Measurements from ENCODE around the gene JPH2. TPM values are rescaled to one million over a fixed set of nuclear protein-coding genes. Genes with fewer than 3 reads are reported as not detected.
"Not testable (repeated sequence)": the region's sequence is repeated elsewhere in the genome, so short reads cannot be mapped to it uniquely, and the experiment has no call there.

Gene JPH2
- total RNA-seq = 1.5 TPM

DNA sequence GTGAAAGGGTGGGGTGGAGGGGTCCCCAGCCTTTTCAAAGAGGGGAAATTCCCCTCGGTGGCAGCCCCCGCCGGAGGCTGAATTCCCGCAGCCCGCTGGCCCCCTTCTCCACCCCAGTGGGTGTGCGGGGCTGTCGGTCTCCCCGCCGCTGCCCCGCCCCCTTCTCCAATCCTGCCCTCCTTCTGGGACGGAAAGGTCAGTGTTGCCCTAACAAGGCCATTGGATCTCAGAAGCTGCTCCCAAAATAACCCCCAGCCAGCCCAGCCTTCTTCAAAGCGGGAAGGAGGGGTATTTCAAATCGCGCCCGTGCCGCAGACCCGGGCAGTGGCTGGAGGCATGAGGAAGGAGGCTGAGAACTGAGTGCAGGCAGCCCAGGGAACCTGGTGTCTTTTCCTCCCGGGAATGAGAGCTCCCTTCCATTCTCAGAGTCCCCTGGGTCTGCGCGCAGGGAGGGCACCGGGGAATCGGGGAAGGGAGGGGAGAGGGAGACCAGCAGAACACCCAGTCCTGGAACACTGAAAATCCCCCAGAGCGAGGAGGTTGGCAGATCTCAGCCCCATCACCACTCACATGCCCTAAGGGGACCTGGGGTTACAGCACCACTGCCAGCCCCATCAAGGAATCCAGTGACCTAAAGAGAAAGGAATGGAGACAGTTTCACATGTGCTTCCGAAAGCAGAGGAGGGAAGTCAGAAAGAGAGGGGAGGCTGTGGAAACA, at the start of gene JPH2:
Gene JPH2, minus strand, starts transcription at position 135 of the 718 bp plus-strand sequence. CDS start 483 bp downstream, outside the sequence.
- no peak for DNase-seq (ENCODE audit: low spot score)
- intact Hi-C loops (cut with DNase I) = loop anchor here (10.0 kb wide), 1 partner anchor 72 kb away; no protein-coding TSS in a partner anchor

DNA sequence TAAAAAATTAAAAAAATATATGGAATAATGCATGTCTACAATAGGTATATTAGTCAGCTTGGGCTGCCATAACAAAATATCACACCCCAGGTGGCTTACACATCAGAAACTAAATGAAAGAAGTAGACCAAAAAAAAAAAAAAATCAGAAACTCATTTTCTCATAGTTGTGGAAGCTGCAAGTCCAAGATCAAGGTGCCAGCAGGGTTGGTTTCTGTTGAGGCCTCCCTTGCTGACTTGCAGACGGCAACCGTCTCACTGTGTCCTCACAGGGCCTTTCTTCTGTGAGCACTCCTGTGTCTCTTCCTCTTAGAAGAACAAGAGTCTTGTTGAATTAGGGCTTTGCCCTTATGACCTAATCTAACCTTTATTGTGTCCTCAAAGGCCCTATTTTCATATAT, 48.7 kb upstream of the JPH2 start:
- intact Hi-C loops (cut with DNase I) = no loop called here
- ATAC-seq = no peak
- no peak for DNase-seq (ENCODE audit: low spot score)

More for the DNA sequence above, at the start of gene JPH2:
- peak; percentile 63 for ATAC-seq

DNA sequence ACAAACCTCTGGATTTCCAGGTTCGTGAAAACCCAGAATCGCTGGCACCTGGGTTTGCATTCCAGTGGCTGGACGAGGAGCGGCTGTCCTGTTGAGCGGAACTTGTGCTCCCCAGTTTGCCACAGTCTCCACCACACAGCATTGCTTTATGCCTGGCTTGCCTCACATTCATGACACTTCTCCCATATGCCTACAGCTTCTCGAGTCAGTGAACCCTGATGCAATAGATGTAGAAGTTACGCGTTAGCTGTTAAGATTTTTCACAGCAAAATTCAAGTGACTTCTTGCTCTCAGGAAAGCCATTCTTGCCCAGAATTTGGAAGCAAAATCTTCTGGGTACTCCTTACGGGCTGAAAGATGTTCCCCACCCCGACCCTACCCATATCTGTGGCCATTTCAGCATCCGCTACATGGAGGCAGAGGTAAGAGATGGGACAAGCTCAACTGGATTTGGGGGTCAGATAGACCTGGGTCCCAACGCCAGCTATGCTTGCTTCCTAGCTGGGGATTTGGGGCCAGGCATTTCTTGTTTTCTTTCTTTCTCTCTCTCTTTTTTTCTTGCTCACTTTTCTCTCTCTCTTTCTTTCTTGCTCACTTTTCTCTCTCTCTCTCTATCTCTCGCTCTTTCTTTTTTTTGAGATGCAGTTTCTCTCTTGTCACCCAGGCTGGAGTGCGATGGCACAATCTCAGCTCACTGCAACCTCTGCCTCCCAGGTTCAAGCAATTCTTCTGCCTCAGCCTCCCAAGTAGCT, 47.8 kb upstream of the JPH2 start:
- ATAC-seq = no peak
- DNase-seq (ENCODE audit: low spot score) = no peak
- intact Hi-C loops (cut with DNase I) = no loop called here

GRCh38 chr20:44233436-44234016, 46.5 kb upstream of the JPH2 start:
- ATAC-seq = no peak
- intact Hi-C loops (cut with DNase I) = no loop called here
- DNase-seq (ENCODE audit: low spot score) = no peak

DNA sequence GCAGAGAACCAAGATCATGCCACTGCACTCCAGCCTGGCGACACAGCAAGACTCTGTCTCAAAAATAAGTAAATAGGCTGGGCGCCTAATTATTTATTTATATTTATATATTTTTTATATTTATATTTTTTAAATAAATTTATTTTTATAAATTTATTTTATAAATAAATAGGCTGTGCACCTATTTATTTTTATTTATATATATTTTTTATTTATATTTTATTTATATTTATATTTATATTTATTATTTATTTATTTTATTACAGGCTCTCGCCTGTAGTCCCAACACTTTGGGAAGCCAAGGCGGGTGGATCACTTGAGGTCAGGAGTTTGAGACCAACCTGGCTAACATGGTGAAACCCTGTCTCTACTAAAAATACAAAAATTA, 45.5 kb upstream of the JPH2 start:
- intact Hi-C loops (cut with DNase I); ATAC-seq: not testable (repeated sequence)

DNA sequence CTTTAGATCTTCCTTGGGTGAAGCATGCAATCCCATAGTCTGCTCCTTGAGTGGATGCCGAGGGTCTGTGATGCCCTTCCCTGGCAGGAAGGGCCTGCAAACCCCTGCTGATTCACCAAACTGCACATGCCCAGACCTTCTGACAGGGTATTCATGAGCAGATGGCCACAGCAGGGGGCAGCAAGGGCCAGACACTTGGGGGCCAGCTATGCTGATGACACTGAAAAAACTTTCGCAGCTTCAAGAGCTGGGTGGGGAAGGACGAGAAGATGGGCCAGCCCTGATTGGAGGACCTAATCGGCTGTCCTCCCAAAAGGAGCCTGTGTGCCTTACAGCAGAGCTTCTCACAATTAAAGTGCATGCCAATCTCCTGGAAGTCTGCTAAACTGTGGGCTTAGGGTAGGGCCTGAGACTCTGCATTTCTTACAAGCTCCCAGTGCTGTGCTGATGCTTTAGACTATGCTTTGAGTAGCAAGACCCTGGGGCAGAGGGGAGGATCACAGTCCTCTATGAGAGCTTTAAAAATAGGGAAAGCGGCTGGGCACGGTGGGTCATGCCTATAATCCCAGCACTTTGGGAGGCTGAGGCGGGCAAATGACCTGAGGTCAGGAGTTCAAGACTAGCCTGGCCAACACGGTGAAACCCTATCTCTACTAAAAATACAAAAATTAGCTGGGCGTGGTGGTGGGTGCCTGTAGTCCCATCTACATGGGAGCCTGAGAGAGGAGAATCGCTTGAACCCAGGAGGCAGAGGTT, 44.9 kb upstream of the JPH2 start:
- intact Hi-C loops (cut with DNase I) = no loop called here
- ATAC-seq = no peak
- no peak for DNase-seq (ENCODE audit: low spot score)

More for the DNA sequence above, 45.5 kb upstream of the JPH2 start:
- DNase-seq (ENCODE audit: low spot score) = not testable (repeated sequence)

GRCh38 chr20:44231193-44231592, 44.2 kb upstream of the JPH2 start:
- no peak for DNase-seq (ENCODE audit: low spot score)
- intact Hi-C loops (cut with DNase I) = no loop called here

GRCh38 chr20:44228465-44229258, 41.7 kb upstream of the JPH2 start:
- ATAC-seq = no peak
- intact Hi-C loops (cut with DNase I) = no loop called here

More at GRCh38 chr20:44231193-44231592, 44.2 kb upstream of the JPH2 start:
- no peak for ATAC-seq

GRCh38 chr20:44224637-44225036, 37.6 kb upstream of the JPH2 start:
- ATAC-seq (no peak), DNase-seq (ENCODE audit: low spot score) (no peak)
- intact Hi-C loops (cut with DNase I) = no loop called here

More at GRCh38 chr20:44228465-44229258, 41.7 kb upstream of the JPH2 start:
- DNase-seq (ENCODE audit: low spot score) = peak; percentile 26

- ATAC-seq (no peak), DNase-seq (ENCODE audit: low spot score) (no peak)
- intact Hi-C loops (cut with DNase I) = no loop called here
Observed at GRCh38 chr20:44223721-44224120, 36.7 kb upstream of the JPH2 start.

- intact Hi-C loops (cut with DNase I) = no loop called here
- DNase-seq (ENCODE audit: low spot score) = no peak
- no peak for ATAC-seq
Observed at GRCh38 chr20:44222633-44223368, 35.8 kb upstream of the JPH2 start.

DNA sequence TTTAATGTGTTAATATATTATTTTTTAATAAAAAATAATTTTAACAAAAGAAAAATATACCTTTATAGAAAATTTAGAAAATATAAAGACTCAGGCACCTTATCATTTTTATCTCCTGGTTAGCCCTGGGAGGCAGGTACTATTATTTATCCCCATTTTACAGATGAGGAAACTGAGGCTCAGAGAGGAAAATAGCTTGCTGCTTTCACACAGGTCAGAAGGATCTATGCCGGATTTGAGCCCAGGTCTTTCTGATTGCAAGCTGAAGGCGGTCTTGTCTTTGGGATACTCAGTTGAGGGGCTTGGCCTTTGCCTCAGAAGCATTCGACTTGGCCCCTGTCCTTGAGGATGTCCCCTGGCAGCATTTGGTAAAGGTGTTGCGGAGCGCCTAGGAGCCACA, 35.0 kb upstream of the JPH2 start:
- DNase-seq (ENCODE audit: low spot score) (no peak), ATAC-seq (no peak)
- intact Hi-C loops (cut with DNase I) = no loop called here

GRCh38 chr20:44221368-44221954, 34.5 kb upstream of the JPH2 start:
- ATAC-seq = no peak
- no peak for DNase-seq (ENCODE audit: low spot score)
- intact Hi-C loops (cut with DNase I) = no loop called here

GRCh38 chr20:44219791-44220190, 32.8 kb upstream of the JPH2 start:
- intact Hi-C loops (cut with DNase I) = loop anchor here (5.0 to 10.0 kb wide), 2 partner anchors 95 to 393 kb away; partner anchors contain the start of gene FITM2
- ATAC-seq = no peak
- DNase-seq (ENCODE audit: low spot score) = no peak

DNA sequence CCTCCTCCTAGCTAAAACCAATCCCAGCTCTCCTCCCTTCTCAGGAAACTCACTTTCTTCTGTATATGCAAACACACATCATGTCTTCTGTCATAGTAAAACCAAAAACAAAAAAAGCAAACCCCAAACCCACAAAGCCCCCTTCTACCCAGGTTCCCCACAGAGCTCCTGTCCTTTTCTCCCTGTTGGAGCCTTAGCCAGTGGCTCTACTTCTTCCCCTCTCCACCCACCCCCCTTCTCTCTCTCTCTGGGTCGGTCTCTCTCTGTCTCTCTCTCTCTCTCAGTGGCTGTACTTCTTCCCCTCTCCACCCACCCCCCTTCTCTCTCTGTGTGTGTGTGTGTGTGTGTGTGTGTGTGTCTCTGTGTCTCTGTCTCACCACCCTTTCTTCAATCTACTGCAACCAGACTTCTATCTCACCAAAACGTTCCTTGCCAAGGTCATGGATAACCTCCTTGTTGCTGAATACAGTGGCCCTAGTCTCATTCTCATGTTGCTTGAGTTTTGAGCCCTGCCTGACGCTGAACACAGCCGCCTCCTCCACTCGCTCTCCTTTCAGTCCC, 32.3 kb upstream of the JPH2 start:
- ATAC-seq (no peak), DNase-seq (ENCODE audit: low spot score) (no peak)
- intact Hi-C loops (cut with DNase I) = loop anchor here (5.0 to 10.0 kb wide), 2 partner anchors 96 to 393 kb away; partner anchors contain the start of gene FITM2

DNA sequence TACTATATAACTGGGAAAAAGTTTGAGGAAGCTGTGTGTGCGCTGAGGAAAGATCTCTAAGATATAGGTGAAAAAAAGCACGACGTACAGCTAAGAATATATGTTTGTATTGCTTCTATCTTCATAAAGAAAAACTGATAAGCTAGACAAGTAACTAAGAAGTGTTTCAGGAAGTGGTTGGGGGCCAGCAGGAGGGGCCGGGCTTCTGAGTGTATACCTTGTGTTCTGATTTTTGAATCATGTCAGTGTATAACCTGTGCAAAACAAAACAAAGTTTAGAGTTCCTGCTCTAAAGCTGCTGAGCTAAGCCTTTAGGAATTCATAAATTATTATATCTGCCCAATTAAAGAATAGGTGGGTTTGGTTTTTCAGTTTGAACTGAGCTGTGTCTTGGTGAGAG, 31.5 kb upstream of the JPH2 start:
- intact Hi-C loops (cut with DNase I) = loop anchor here (5.0 to 10.0 kb wide), 2 partner anchors 96 to 394 kb away; partner anchors contain the start of gene FITM2
- DNase-seq (ENCODE audit: low spot score) (no peak), ATAC-seq (no peak)
